KOPT-K1 (cell line): Measurements from ENCODE around the gene TMEM151A.
"Not testable (repeated sequence)": the region's sequence is repeated elsewhere in the genome, so short reads cannot be mapped to it uniquely, and the experiment has no call there.

Experiments
- H3K27ac ChIP-seq: fragments of 200-600 bp; sonication (generic); 2 replicates; pipeline ENCODE4 v1.5.1; 2016; ENCODE audit warnings: antibody characterized with exemption, mild to moderate bottlenecking, low read depth, low read length; ENCODE audit not compliant: poor library complexity, severe bottlenecking
- H3K36me3 ChIP-seq: fragments of 200-600 bp; sonication (generic); 2 replicates; pipeline ENCODE4 v1.5.1; 2017; ENCODE audit warnings: antibody characterized with exemption, mild to moderate bottlenecking, low read length, moderate library complexity; ENCODE audit not compliant: insufficient read depth
- H3K9me3 ChIP-seq: fragments of 200-600 bp; sonication (generic); 2 replicates; pipeline ENCODE4 v1.5.1; 2017; ENCODE audit warnings: antibody characterized with exemption, low read length, mild to moderate bottlenecking; ENCODE audit not compliant: insufficient read depth, poor library complexity, severe bottlenecking

Gene TMEM151A

DNA sequence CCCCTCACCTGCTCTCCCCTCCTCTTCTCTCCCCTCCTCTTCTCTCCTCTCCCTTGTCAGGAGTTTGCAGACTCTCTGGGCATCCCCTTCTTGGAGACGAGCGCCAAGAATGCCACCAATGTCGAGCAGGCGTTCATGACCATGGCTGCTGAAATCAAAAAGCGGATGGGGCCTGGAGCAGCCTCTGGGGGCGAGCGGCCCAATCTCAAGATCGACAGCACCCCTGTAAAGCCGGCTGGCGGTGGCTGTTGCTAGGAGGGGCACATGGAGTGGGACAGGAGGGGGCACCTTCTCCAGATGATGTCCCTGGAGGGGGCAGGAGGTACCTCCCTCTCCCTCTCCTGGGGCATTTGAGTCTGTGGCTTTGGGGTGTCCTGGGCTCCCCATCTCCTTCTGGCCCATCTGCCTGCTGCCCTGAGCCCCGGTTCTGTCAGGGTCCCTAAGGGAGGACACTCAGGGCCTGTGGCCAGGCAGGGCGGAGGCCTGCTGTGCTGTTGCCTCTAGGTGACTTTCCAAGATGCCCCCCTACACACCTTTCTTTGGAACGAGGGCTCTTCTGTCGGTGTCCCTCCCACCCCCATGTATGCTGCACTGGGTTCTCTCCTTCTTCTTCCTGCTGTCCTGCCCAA lies 15.6 kb upstream of the TMEM151A start:
- Histone ChIP-seq H3K9me3 (no peaks in the 10 kb centered on the region), H3K27ac (no peak overlapping the region), H3K36me3 (peaks cover 53% of the 10 kb centered on the region)

DNA sequence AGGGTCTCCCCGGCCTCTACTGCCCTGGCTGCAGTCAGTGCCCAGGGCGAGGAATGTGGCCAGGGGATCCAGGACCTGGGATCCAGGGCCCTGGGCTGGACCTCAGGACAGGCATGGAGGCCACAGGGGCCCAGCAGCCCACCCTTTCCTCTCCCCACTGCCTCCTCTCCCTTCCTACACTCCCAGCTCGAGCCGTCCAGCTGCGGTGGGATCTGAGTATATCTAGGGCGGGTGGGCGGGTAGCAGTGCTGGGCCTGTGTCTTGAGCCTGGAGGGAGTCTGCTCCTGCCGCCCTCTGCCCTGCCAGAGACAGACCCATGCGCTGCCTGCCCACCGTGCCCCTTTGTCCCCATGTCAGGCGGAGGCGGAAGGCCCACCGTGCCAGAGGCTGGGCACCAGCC lies 15.1 kb upstream of the TMEM151A start:
- not testable (repeated sequence) for H3K9me3 ChIP-seq, H3K27ac ChIP-seq
- H3K36me3 ChIP-seq: peaks cover 50% of the 10 kb centered on the region

DNA sequence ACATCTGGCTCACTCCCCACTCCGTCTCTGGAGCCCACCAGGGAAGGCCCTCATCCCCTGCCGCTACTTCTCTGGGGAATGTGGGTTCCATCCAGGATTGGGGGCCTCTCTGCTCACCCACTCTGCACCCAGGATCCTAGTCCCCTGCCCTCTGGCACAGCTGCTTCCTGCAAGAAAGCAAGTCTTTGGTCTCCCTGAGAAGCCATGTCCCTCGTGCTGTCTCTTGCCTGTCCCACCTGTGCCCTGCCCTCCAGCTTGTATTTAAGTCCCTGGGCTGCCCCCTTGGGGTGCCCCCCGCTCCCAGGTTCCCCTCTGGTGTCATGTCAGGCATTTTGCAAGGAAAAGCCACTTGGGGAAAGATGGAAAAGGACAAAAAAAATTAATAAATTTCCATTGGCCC lies 14.6 kb upstream of the TMEM151A start:
- H3K27ac ChIP-seq, H3K9me3 ChIP-seq: not testable (repeated sequence)
- peaks cover 45% of the 10 kb centered on the region for H3K36me3 ChIP-seq

DNA sequence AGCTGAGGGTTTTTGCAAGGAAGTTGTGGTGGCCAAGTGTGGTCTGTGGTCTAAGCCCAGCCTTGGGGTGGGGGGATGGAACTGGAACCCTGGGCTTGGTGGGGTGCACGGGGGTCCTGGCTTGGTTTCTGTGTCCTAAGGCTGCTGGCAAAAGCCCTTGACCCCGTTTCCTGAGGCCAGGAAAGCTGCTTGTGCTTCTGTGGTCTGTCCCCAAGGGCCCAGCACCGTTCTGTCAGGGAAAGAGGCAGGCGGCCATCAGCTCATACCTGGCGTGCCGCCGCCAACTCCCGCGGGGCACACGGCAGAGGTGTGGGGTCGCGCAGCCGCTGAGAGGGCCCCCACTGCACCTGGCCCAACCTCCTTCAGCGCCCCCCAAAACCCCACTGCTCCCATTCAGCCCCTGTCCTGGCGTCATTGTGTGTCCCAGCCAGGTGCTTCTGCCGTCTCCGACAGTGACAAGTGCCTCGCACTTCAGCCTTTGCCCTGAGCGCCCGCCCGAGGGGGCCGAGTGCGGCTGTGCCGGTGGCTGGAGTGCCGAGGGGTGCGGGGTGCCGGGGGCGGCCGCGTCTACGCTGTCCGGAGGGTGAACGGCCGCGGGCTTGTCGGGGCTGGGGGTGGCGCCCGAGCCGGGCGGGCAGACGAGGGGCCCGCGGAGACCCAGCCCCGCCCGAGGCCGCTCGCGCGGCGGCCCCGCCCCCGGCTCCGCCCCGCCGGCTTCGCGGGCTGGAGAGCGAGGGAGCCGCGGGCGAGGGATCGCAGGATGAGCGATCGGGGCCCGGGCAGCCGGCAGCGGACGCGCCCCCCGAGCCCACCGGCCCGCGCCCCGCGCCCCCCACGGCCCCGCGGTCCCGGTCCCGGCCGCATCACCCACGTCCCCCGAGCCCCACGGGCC lies 14.0 kb upstream of the TMEM151A start, which contains the start of gene CNIH2:
Gene CNIH2 (plus strand): TSS at position 705 of the 892 bp plus-strand sequence. CDS start 282 bp downstream, outside the sequence.
- H3K9me3 ChIP-seq: no peaks in the 10 kb centered on the region
- peaks cover 39% of the 10 kb centered on the region for H3K36me3 ChIP-seq
- no peak within 1 kb of the TSS for H3K27ac ChIP-seq

DNA sequence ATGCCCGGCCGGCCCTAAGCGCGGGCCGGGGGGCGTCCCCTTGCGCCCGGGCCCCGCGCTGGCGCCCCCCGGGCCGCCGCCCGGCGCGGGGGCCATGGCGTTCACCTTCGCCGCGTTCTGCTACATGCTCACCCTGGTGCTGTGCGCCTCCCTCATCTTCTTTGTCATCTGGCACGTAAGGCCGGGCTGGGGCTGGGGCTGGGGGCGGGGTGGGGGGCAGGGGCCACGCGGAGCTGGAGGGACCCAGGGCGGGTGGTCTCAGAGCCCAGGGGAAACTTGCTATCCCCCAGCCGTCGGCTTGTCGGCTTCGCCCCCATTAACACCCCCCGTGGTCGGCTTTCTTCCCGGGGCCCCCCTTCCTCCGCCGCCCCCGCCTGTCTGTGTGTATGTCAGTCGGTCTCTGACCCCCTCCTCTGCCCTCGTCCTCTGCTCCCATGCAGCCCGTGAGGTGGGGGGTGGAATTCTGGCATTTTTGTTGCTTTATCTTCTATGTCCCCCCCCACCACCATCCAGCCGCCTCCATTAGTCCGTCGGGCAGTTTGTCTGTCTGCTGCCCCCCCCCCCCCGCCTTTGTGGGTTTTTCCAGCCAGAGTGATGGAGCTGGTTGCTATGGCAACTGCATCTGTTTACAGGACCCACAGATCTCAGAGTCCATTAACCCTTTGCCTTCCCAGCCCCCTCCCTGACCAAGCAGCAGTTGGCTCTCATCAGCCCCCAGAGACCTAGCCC lies 13.2 kb upstream of the TMEM151A start:
- H3K9me3 ChIP-seq: no peaks in the 10 kb centered on the region
- H3K27ac ChIP-seq: no peak overlapping the region
- H3K36me3 ChIP-seq: peaks cover 31% of the 10 kb centered on the region

DNA sequence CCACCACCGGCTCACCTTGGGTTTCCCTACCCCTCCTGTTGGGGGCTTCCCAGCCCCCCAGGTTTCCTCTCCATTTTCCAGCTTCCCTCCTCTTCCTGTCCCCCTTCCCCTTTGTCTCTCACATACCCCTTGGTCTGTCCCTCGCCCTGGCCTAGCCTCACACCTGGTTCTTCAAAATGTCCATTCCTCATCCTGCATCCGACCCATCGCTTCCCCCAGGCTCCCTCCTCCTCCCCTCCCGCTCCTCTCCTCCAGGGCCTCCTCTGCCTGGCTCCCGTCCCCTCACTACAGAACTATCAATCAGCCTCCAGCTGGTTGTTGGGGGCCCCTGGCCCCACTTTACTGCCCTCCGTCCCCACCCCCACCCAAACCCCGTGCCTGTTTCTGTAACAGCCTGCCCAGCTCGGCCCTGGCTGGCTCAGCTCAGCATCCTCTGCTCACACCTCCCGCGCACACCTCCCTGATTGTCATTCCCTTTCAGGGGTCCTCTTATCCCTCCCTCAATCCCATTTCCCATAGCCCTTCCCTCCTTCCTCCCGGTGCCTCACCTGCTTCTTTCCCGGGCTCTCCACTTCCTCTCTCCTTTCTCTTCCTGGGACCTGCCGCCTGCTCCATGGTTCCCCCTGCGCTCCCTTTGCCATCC lies 12.5 kb upstream of the TMEM151A start:
- no peak overlapping the region for H3K27ac ChIP-seq
- H3K36me3 ChIP-seq: peaks cover 25% of the 10 kb centered on the region
- H3K9me3 ChIP-seq: no peaks in the 10 kb centered on the region

DNA sequence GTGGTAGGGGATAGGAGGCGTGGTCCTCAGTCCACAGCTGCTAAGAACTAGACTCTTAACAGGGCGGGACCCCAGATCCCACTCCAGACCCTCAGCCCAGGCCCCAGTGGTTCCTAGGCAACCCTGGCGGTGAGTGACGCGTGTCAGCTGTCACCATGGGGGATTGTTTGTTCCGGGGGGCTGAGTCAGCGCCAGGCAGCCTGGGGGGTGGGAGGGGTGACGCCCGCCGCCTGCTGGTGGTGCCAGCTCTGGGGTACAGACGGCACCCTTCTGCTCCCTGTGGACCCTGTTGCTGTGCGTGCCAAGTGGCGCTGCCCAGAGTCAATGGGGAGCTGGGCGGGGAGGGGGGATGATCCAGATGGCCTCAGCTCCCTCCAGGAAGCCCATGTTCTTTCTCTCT lies 11.3 kb upstream of the TMEM151A start:
- Histone ChIP-seq H3K27ac (no peak overlapping the region), H3K9me3 (no peaks in the 10 kb centered on the region), H3K36me3 (peaks cover 24% of the 10 kb centered on the region; the same call in 1 of the 2 replicates)

DNA sequence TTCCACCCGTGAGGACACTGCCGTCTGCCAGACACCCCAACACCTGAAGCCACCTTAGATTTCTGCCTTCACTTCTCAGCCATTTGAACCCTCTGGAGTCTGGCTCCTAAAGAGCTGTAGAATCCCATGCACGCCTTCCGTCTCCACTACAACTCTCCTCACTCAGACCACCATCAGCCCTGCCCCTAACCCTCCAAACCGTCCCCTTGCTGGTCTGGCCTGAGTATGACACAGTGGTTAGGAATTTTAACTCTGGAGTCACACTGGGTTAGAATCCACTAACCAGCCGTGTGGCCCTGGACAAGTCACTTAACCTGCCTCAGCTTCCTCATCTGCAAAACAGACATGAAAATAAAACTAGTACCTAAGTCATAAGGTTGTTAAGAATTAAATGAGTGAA lies 10.7 kb upstream of the TMEM151A start:
- H3K36me3 ChIP-seq: peaks cover 19% of the 10 kb centered on the region; the same call in 1 of the 2 replicates
- no peaks in the 10 kb centered on the region for H3K9me3 ChIP-seq
- no peak overlapping the region for H3K27ac ChIP-seq

DNA sequence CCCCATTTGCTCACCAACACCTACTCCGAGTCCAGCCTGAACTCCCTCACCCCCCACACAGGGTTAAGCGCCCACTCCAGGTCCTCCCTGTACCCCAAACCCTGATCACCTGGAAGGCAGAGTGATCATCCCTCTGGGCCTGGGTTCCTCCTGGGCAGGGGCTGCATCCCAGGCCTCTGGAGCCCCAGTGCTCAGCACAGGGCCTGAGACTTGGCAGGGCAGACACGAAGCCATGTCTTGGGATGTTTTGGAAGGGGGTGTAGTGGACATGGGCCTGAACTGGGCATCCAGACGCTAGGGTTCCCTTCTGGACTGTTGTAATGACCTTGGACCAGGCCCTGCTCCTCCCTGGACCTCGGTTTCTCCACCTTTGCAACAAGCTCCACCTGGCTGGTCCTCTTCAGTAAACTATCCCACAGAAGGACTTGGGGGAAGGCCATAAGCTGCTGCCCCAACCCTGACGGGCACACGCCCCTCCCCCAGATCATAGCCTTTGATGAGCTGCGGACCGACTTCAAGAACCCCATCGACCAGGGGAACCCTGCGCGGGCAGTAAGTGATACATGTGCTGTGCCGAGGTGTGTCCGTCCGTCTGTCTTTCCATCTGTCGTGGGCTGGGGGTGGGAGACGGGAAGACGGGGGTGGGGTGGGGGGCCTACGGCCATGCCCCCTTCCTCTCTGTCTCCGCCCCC lies 9.8 kb upstream of the TMEM151A start:
- H3K36me3 ChIP-seq: peaks cover 13% of the 10 kb centered on the region; the same call in 1 of the 2 replicates
- no peak overlapping the region for H3K27ac ChIP-seq

DNA sequence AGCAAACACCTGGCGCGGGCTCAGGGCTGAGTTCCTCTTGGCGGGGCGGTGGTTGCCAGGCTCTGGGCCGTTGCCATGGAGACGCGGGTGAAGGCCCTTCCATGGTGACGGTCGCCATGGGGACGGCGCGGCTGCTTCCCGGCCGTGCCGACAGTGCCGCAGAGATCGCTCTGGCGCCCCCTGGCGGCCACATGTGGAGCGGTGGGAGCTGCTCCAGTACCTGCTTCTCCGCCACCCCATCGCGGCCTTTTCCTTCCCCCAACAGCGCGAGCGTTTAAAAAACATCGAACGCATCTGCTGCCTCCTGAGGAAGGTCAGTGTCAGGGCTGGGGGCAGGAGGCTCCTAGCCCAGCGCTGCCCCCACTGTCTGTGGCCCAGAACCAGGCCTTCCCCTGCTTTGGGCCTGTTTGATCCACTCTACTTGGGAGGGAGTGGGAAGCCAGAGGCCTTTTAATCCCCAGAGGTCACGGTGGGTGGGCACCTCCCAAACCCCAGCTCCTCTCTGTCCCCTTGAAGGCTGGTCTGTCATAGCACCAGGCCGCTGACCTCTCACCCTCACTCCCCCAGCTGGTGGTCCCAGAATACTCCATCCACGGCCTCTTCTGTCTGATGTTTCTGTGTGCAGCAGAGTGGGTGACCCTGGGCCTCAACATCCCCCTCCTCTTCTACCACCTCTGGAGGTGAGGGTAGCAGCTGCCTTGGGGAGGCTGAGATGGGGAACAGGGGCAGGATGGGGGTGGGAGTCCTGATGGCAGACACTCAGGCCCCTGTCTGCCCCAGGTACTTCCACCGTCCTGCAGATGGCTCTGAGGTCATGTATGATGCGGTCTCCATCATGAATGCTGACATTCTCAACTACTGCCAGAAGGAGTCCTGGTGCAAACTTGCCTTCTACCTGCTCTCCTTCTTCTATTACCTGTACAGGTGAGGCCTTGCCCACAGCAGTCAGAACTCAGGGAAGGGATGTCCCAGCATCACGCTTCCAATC lies 8.9 kb upstream of the TMEM151A start:
- Histone ChIP-seq H3K9me3 (no peaks in the 10 kb centered on the region), H3K36me3 (peaks cover 13% of the 10 kb centered on the region; the same call in 1 of the 2 replicates), H3K27ac (no peak overlapping the region)

More for the DNA sequence above, 9.8 kb upstream of the TMEM151A start:
- no peaks in the 10 kb centered on the region for H3K9me3 ChIP-seq

DNA sequence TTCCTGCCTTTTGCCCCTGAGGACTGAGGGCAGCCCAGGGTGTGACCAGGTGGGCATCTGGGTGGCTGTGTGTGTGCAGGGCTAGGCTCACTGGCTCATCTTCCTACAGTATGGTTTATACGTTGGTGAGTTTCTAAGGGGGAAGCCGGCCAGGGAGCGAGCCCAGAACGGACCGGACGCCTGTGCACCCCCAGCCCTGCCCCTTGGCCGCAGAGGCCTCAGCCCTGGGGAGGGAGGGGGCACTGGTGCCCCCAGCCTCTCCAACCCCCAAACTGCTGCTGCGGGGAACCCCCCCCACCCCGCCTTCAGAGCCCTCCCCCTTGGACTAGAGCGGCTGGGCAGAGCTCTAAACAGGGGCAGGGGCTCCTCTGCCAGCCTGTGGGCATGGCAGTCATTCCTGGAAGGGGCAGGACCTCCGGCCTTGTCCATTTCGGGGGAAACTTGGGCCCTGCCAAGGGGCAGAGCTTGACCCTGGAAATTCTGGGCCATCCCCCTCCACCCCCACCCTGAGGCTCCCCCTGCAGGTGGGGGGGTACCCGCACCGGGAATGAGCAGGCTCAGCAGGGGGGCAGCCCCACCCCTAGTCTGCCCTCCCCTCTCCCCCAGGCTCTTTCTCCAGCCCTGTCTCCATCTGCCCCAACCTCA lies 8.1 kb upstream of the TMEM151A start:
- Histone ChIP-seq H3K9me3 (no peaks in the 10 kb centered on the region), H3K27ac (no peak overlapping the region), H3K36me3 (peaks cover 13% of the 10 kb centered on the region; the same call in 1 of the 2 replicates)

DNA sequence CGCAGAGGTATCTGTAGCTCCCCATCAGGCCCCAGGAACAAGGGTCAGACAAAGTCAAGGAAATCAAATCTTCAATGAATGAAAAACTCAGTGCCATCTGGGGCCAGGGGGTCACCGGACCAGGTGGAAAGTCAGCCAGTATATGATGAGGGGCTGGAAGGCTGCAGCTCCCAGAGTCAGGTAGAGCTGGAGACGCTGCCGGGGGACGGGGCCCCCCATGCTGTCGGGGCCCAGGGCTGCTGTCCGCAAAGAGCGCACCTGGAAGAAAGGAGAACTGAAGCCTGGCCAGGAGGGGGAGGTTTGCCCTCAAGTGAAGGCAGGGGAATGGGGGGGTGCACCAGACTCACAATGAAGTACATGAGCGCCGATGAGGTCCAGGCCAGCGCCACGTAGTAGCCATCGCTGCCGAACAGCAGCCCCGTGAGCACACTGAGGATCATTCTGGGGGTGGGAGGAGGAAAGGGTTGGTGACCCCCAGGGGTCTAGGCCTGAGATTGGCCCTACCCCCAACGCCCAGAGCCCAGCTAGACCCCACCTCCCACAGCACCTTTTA lies 7.1 kb upstream of the TMEM151A start:
- no peak overlapping the region for H3K27ac ChIP-seq
- no peaks in the 10 kb centered on the region for H3K9me3 ChIP-seq
- H3K36me3 ChIP-seq: peaks cover 13% of the 10 kb centered on the region; the same call in 1 of the 2 replicates
